Activated CD4-positive, alpha-beta T cell treated with anti-CD3 and anti-CD28 coated beads for 48 hours (primary cell): ENCODE measurements around the gene SH3RF3.

Experiments
- DNase-seq: peaks from one replicate; pipeline ENCODE4 v3.0.0-alpha.2; 2020

The SH3RF3 gene

GRCh38 chr2:109295070-109295780 lies 166.2 kb downstream of the SH3RF3 start:
- no peak for DNase-seq

- DNase-seq = no peak
These were observed 166.7 kb downstream of the SH3RF3 start for GRCh38 chr2:109295781-109296117.

GRCh38 chr2:109297566-109298490 lies 168.8 kb downstream of the SH3RF3 start:
- DNase-seq = no peak

- DNase-seq = no peak
These were observed 169.8 kb downstream of the SH3RF3 start for GRCh38 chr2:109298851-109299250.

- DNase-seq = no peak
These were observed 170.5 kb downstream of the SH3RF3 start for GRCh38 chr2:109299536-109299935.

GRCh38 chr2:109300582-109300981 lies 171.6 kb downstream of the SH3RF3 start:
- DNase-seq = no peak

- DNase-seq = no peak
These were observed 172.7 kb downstream of the SH3RF3 start for GRCh38 chr2:109301746-109302145.

- no peak for DNase-seq
These were observed 173.3 kb downstream of the SH3RF3 start for GRCh38 chr2:109302319-109302718.

- DNase-seq = no peak
These were observed 175.2 kb downstream of the SH3RF3 start for GRCh38 chr2:109304242-109304641.

- DNase-seq = no peak
These were observed 175.9 kb downstream of the SH3RF3 start for GRCh38 chr2:109304731-109305470.

- DNase-seq = no peak
These were observed 176.6 kb downstream of the SH3RF3 start for GRCh38 chr2:109305490-109306167.

- no peak for DNase-seq
These were observed 177.2 kb downstream of the SH3RF3 start for GRCh38 chr2:109306190-109306589.

GRCh38 chr2:109311771-109312170 lies 182.8 kb downstream of the SH3RF3 start:
- DNase-seq = no peak

GRCh38 chr2:109312902-109313301 lies 183.9 kb downstream of the SH3RF3 start:
- no peak for DNase-seq

GRCh38 chr2:109313343-109313742 lies 184.3 kb downstream of the SH3RF3 start:
- DNase-seq = no peak

- no peak for DNase-seq
These were observed 187.1 kb downstream of the SH3RF3 start for GRCh38 chr2:109316091-109316490.

- no peak for DNase-seq
These were observed 188.6 kb downstream of the SH3RF3 start for GRCh38 chr2:109317471-109318095.

- DNase-seq = no peak
These were observed 189.3 kb downstream of the SH3RF3 start for GRCh38 chr2:109318150-109318948.

- DNase-seq = no peak
These were observed 189.9 kb downstream of the SH3RF3 start for GRCh38 chr2:109318949-109319342.

- no peak for DNase-seq
These were observed 191.4 kb downstream of the SH3RF3 start for GRCh38 chr2:109320195-109320922.

GRCh38 chr2:109321570-109321969 lies 192.6 kb downstream of the SH3RF3 start:
- DNase-seq = no peak
